ENCODE results near the gene GINS2.

GINS2 gene

GRCh38 chr16:85651629-85652430, 36.9 kb downstream of the GINS2 start:
- no peak for DNase-seq

DNA sequence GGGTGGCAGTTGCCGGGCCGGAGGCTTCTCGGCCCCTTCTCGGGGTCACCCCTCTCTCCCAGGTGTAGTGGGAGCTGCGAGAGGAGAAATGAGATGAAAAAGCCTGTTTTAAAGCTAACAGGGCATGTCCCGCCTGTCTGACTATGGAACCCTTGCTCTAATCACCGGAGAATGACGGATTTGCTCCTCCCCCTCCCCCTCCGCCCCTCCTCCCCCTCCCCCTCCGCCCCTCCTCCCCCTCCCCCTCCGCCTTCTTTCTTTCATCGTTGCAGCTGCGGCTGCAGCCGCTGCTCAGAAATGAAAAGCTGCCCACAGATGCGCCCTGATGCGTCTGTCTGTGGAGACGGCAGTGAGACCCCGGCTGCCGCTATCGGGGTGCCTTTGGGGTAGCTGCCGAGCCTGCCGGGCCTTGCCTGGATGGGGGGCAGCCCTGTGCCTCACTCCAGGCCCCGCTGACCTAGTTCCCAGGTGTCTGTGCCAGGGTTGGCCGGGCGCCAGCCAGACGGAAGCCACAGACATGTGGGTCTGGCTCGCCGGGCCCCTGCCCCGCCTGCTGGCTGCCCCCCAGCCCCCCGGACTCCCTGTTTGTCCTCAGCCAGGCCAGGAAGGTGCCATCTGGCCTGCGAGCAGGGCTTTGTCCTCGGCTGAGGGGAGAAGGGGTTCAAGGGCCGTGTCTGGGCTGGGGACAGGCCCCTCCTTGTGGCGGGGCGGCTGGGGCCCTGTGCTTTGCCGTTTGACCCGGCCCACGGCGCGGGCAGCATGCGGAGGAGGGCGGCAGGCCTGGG, 37.7 kb downstream of the GINS2 start:
- DNase-seq = no peak

DNA sequence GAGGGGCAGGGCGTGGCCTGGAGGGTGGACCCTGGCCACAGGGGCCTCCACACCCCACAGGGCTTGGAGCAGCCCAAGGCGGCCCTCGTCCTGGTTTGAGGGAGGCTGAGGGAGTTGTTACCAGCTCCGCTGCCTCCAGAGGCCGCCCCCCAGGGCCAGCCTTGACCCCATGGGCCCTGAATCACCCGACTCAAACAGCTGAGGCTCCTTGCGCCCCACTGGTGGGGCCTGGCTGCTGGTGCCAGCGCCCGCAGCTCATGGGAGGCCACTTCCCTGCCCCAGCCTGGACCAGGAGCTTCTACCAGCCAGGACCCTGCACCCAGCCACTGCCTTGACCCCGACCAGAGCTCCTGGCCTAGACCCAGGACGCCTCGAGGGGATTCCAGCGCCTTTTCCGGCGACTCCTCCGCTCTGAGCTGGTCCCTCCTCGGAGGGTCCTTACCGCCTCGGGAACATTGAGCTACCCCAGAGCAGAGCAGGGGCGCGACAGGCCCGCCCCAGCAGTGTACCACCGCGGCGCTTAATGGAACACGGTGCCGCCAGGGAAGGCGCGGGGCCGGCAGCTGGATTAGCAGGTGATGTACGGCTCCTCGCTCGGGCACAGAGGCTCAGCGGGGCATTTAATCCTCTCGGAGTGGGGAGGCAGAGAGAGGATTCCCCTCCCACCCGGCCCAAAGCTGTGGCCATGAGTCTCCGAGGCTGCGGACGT, 38.5 kb downstream of the GINS2 start:
- no peak for DNase-seq

DNA sequence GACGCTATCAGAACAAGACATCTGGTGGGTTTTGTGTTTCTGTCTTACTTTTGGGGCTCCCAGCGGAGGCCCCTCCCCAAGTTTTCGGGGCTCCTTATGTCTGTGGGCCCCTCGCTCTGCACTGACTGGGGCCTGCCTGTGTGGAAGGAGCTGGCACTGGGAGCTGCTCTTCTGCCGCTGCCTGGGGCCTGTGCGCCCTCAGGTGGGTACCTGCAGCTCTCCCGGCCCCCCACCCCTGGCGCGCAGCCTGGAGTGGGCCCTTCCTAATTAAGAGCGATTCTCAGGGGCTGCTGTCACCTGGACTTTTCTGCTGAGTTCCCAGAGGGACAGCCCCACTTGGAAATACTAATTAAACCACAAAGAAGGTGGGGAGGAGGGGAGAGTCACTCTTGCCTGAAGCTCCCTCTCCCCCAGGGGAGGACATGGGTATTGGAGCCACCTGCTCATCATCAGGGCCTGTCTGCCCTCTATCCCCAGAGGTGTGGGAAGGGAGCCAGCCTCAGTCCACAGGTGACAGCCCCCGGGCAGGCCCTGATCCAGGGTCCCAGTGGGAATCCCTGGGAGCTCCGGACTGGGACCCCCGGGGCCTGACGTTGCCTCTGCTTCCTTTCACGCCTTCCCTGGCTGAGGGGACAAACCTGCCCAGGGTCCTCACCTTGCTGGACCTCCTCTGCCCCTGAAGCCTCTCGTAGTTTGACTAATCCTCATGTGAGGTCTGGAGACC, 39.2 kb downstream of the GINS2 start:
- no peak for DNase-seq

- no peak for DNase-seq
Observed at GRCh38 chr16:85648805-85649204, 39.9 kb downstream of the GINS2 start.

- no peak for DNase-seq
Observed at GRCh38 chr16:85648070-85648714, 40.6 kb downstream of the GINS2 start.

DNA sequence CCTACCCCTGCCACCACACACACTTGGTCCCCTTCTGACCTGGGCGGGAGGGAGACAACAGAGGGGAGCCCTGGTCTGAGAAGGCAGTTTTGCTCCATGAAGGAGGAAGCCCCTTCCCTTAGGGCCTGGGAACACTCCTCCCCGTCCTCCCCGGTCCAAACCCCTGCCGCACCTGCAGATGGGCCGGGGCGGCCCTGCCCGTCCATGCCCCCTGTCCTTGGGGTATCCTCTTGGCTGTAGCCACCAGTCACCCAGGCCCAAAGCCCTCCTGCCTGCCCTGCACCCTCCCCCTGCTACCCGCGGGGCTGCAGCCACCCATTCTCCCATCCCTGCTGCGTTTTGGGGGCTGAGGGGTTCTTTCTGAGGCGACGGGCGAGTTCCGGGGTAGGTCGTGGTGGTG, 41.8 kb downstream of the GINS2 start:
- no peak for DNase-seq

DNA sequence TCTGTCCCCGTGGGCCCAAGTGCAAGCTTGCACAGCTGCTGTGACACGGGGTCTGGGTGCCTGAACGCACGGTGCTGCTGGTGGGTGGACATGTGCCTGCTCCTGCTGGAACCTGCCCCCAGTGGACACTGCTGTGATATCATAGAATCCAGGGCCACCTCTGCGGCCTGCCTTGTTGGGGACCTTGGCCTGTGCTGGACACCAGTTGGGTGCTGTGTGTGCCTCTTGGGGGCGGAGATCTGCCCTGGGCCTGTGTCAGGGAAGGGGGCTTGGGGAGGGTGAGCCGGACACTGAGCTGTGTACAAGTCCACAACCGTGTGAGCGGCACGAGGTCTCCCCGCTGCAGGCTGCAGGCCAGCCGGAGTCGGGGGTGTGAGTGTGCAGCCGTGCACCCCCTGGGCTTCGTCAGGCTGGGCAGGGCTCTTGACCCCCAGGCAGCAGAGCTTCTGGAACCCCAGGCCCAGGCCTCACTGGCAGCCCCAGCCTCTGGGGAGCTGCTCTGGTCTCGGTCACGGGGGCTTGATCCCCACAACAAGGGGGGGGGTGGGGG, 42.3 kb downstream of the GINS2 start:
- no peak for DNase-seq

- no peak for DNase-seq
Observed at GRCh38 chr16:85645021-85645589, 43.6 kb downstream of the GINS2 start.

DNA sequence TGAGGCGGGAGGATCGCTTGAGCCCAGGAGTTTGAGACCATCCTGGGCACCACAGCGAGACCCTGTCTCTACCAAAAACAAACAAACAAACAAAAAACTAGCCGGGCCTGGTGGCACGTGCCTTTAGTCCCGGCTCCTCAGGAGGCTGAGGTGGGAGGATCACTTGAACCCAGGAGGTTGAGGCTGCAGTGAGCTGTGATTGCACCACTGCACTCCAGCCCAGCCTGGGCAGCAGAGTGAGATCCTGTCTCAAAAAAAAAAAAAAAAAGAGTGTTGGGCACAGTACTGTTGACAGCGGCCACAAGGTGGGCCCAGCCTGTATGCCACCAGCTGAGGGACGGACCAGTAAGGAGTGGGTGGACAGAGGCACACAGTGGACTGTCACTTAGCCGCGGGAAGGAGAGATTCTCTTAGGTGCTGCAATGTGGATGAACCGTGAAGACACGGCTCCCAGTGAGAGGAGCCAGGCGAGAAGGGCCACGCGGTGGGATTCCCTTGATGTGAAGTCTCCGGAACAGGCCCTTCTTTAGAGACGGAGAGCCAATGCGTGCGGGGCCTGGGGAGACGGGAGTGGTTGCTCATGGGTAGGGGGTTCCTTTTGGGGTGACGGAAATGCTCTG, 44.6 kb downstream of the GINS2 start:
- DNase-seq = no peak

DNA sequence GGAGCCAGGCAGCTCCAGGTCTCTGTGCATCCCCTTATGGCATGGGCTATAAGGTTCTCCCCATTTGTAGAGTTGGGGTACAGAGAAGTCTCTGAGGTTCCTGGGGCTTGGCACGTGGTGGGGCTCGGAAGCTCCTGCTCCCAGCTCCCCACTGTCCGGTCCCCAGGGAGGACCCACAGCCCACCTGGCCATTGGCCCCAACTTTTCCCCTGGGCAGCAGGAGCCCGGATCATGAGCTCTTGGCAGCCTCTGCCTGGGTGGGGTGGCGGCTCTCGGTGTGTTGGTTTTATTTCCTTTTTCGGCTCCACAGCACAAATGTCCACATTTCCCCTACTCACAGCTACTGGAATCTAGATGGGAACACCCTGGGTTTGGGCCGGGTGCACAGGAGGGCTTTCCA, 45.1 kb downstream of the GINS2 start:
- DNase-seq = no peak

DNA sequence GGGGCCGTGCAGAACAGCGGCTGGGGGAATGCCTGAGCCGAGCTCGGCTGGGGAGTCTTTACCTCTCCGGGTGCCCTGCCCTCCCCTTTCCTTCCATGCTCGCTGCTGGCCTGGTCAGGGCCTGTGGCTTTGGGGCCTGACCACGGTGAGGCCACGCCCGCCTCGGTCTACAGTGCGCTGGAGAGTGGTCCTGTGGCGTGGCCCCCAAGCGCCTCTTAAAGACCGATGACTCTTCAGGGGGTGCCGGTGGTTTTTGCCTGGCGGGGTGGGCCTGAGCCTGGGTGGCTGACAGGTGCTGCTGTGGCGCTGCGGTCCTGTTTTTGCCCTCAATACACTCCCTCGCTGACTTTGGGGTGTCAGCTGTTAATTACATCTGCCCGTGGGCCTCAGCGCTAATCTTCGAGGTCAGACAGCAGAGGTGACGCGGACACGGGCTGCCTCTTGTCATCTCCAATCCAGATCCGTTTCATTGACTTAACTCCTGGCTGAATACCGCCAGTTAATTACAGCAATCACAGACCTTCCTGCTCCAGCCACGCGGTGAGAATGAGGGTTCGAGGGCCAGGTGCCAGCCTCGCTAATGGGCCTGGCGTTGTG, 45.9 kb downstream of the GINS2 start:
- no peak for DNase-seq

DNA sequence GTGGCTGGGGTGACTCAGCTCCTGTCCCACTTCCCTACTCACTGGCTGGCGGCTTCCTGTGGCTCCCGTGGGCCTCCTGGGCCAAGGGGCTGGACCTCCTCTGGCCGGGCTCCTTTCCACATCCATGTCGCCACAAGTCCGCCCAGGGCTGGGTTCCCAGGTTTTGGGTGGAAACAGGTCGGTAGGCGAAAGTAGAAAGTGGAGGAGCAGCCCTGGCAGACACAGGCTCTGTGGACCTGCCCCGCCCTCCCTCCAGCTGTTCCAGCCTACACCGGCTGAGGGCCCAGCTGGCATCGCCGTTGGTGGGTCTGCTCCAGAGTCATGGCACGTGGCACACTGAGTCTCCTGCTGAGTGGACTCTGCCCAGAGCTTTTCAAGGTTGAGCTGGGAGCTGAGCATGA, 47.0 kb downstream of the GINS2 start:
- no peak for DNase-seq

DNA sequence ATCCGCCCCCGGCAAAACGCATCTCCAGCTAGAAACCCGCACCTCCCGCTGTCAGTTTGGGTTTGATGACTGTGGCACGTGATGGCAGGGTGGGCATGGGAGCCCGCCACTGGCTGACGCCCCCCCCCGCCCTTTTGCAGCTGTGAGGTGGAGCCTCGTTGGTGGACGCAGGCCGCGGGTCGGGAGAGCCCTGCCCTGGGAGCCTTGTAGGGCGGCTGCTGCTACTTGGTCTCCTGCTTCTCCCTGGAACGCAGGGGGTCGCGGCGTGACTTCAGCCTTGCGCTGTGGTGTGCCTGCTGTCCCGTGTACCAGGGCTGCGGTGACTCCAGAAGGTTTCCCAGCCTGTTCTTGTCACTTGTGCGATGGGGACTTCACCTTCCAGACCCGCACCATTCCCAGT, 47.4 kb downstream of the GINS2 start:
- no peak for DNase-seq

DNA sequence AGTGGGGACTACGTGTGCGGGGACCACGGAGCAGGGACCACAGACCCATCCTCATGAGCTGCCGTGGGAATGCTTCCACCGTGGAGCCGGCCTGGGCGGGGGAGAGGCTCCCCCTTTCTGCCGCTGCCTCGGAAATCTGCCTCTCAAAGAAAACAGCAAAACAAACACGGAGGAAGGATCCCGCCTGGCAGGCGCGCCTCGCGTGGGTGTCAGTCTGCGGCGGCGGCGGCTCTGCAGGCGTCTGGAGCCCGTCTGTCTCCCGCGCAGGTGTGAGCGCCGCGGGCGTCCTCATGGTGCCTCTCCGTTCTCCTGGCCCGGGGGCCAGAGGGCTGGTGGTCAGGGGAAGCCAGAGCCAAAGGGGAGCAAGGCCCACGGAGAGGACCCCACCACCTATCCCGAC, 48.2 kb downstream of the GINS2 start:
- no peak for DNase-seq

DNA sequence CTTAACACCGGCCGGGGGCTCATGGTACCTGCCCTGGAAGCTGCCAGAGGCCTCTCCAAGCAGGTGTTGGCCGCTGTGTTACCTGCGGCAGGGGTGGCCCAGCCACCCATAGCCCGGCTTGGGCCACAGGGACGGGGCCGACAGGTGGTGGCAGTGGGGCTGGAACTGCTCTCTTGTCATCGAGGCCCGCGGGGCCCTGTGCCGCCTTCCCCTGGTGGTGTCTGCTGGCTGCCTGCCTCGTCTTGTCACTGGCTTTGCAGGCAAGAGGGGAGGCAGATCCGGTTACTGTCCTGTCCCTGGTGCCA, 48.5 kb downstream of the GINS2 start:
- DNase-seq = no peak

DNA sequence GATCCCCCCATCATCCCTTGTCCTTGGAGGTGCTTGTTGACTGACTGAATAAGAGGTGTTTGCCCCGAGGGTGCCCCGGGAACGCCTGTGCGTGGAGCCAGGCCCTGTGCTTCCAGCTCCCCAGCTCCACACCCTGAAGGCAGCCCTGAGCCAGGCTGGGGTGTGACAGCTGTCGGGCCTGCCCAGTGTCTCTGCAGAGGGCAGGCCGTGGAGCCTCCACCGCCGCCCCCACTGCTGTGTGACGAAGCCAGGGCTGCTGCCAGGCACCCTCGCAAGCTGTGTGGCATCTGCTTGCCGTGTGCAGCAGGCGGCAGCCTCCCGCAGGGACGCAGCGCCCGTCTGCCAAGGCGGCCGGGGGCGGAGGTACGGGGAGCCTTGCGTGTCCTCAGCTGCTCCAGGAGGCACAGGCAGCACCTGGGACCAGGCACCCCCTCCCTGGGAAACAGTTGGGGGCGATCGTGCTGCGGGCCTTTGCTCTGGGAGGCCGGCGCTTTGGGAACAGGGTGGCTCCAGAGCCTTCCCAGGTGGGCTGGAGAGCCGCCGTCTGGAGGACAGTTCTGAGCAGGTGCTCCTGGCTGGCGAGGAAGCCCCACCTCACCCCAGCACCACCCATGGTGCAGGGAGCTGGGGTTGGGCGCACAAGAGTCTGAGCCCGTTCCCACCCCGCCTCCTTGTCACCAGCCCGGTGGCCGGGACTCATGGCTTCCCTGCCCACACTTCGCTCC, 49.1 kb downstream of the GINS2 start:
- DNase-seq = no peak

DNA sequence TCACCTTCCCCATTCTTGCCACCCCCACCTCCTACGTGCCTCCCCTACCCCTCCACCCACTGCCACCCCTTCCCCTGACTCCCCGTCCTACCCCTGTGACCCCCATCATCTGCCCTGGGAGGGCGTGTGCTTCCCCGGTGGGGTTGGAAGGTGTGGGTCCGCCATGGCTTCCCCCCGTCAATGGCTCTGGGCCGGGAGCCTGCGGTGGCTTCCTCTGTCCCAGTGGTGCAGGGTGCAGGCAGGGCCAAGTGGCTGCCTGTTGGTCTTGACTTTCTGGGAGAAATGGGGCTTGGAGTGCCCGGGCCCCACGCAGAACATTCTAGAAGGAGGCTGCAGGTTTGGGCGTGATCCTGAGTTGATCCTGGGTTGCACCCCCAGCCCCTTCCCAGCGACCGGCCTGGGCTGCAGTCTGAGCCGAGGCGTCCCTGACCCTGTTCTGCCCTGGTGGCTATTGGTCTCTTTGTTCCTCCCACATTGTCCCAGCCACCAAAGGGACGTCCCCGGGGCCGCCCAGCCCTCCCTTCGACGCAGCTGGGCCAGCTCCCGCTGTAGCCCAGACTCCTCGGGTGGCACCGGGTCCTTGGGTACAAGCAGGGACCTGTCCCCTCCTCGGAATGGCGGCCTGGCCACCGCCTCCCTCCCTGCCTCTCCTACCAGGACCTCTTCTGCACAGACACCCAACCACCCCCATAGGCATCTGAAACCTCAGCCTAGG, 49.9 kb downstream of the GINS2 start:
- DNase-seq = no peak

- DNase-seq = no peak
Observed at GRCh38 chr16:85637808-85638647, 50.7 kb downstream of the GINS2 start.
